Measurements from ENCODE around the gene RD3L. TPM values are rescaled to one million over a fixed set of nuclear protein-coding genes. Genes with fewer than 3 reads are reported as not detected.

The RD3L gene
- total RNA-seq, 1 experiment from 2014 or later: not detected

GRCh38 chr14:103905842-103906456, 36.4 kb downstream of the RD3L start:
- no peaks in the 10 kb centered on the region for H3K27me3 ChIP-seq (ENCODE audit: low read length)
- H3K4me3 ChIP-seq (ENCODE audit: low read length): no peak overlapping the region
- ATAC-seq (no peak), DNase-seq (no peak)
- no peaks in the 10 kb centered on the region for H3F3A ChIP-seq (ENCODE audit: low read length, unreplicated experiment)
- H3K4me1 ChIP-seq (ENCODE audit: insufficient read depth, low read length): peaks cover 5% of the 10 kb centered on the region; the same call in 1 of the 2 replicates
- CTCF ChIA-PET: interaction anchor here (0.6 kb wide), 1 partner anchor 77 kb away, joined by 16 read pairs; no protein-coding TSS in a partner anchor
- H4K20me1 ChIP-seq (ENCODE audit: low read length): no peaks in the 10 kb centered on the region
- no peaks in the 10 kb centered on the region for H3K9me3 ChIP-seq (ENCODE audit: low read length)
- no peaks in the 10 kb centered on the region for H3K9me2 ChIP-seq (replicated peaks; ENCODE audit: low read length)
- intact Hi-C loops (cut with micrococcal nuclease): no loop called here
- POLR2A ChIA-PET (ENCODE audit: unreplicated experiment): no interaction called here
- BruUV-seq (replicated peaks): no TSS peak
- no peak overlapping the region for H2AFZ ChIP-seq (ENCODE audit: low read length)
- H3K9ac ChIP-seq (ENCODE audit: low read length): no peak overlapping the region
- no peaks in the 10 kb centered on the region for H3K79me2 ChIP-seq (ENCODE audit: low read length)
- no peak for TF ChIP-seq EZH2 (IDR thresholded peaks at IDR 0.05; ENCODE audit: low read length, unreplicated experiment)
- H3K36me3 ChIP-seq (ENCODE audit: low read depth, low read length): no peaks in the 10 kb centered on the region
- H3K4me2 ChIP-seq (ENCODE audit: low read length): no peak overlapping the region
- H3K27ac ChIP-seq (ENCODE audit: low read length): no peak overlapping the region

- Histone ChIP-seq H3K79me2 (ENCODE audit: low read length) (no peaks in the 10 kb centered on the region), H4K20me1 (ENCODE audit: low read length) (no peaks in the 10 kb centered on the region), H3K4me2 (ENCODE audit: low read length) (no peak overlapping the region), H3K4me3 (ENCODE audit: low read length) (no peak overlapping the region), H3K27ac (ENCODE audit: low read length) (no peak overlapping the region), H3K36me3 (ENCODE audit: low read depth, low read length) (no peaks in the 10 kb centered on the region), H3K4me1 (ENCODE audit: insufficient read depth, low read length) (no peaks in the 10 kb centered on the region), H3K9me2 (replicated peaks; ENCODE audit: low read length) (no peaks in the 10 kb centered on the region), H3K9me3 (ENCODE audit: low read length) (no peaks in the 10 kb centered on the region), H3K27me3 (ENCODE audit: low read length) (no peaks in the 10 kb centered on the region), H2AFZ (ENCODE audit: low read length) (no peak overlapping the region), H3K9ac (ENCODE audit: low read length) (no peak overlapping the region), H3F3A (ENCODE audit: low read length, unreplicated experiment) (no peaks in the 10 kb centered on the region)
- DNase-seq: no peak
- intact Hi-C loops (cut with micrococcal nuclease): no loop called here
- TF ChIP-seq CTCF (conservative IDR thresholded peaks at IDR 0.05; ENCODE audit: low read depth, low read length) (no peak), EZH2 (IDR thresholded peaks at IDR 0.05; ENCODE audit: low read length, unreplicated experiment) (no peak), EZH2phosphoT487 (IDR thresholded peaks at IDR 0.05; ENCODE audit: borderline replicate concordance, low read length) (no peak)
- ATAC-seq: no peak
- CTCF ChIA-PET: interaction anchor here (0.7 kb wide), 1 partner anchor 95 kb away, joined by 3 read pairs; no protein-coding TSS in a partner anchor
- POLR2A ChIA-PET (ENCODE audit: unreplicated experiment): interaction anchor here (0.6 kb wide), 1 partner anchor 43 kb away, joined by 4 read pairs; no protein-coding TSS in a partner anchor
- BruUV-seq (replicated peaks): no TSS peak
Measured at GRCh38 chr14:103904493-103905107, 37.7 kb downstream of the RD3L start.

- no peak overlapping the region for H2AFZ ChIP-seq (ENCODE audit: low read length)
- H3K79me2 ChIP-seq (ENCODE audit: low read length): no peaks in the 10 kb centered on the region
- no peaks in the 10 kb centered on the region for H4K20me1 ChIP-seq (ENCODE audit: low read length)
- intact Hi-C loops (cut with micrococcal nuclease): no loop called here
- H3K9me2 ChIP-seq (replicated peaks; ENCODE audit: low read length): no peaks in the 10 kb centered on the region
- no peaks in the 10 kb centered on the region for H3K36me3 ChIP-seq (ENCODE audit: low read depth, low read length)
- no peaks in the 10 kb centered on the region for H3K27me3 ChIP-seq (ENCODE audit: low read length)
- BruUV-seq (replicated peaks): no TSS peak
- H3K4me2 ChIP-seq (ENCODE audit: low read length): no peak overlapping the region
- H3F3A ChIP-seq (ENCODE audit: low read length, unreplicated experiment): no peaks in the 10 kb centered on the region
- H3K9ac ChIP-seq (ENCODE audit: low read length): no peak overlapping the region
- CTCF ChIA-PET: interaction anchor here (1.3 kb wide), 1 partner anchor 92 kb away, joined by 6 read pairs; no protein-coding TSS in a partner anchor
- POLR2A ChIA-PET (ENCODE audit: unreplicated experiment): no interaction called here
- no peak overlapping the region for H3K4me3 ChIP-seq (ENCODE audit: low read length)
- no peak overlapping the region for H3K27ac ChIP-seq (ENCODE audit: low read length)
- no peaks in the 10 kb centered on the region for H3K9me3 ChIP-seq (ENCODE audit: low read length)
- no peak for TF ChIP-seq CTCF (conservative IDR thresholded peaks at IDR 0.05; ENCODE audit: low read depth, low read length)
- TF ChIP-seq EZH2 (IDR thresholded peaks at IDR 0.05; ENCODE audit: low read length, unreplicated experiment): no peak
- no peak for TF ChIP-seq EZH2phosphoT487 (IDR thresholded peaks at IDR 0.05; ENCODE audit: borderline replicate concordance, low read length)
- DNase-seq (no peak), ATAC-seq (no peak)
- H3K4me1 ChIP-seq (ENCODE audit: insufficient read depth, low read length): no peaks in the 10 kb centered on the region
Measured at GRCh38 chr14:103899833-103900232, 42.5 kb downstream of the RD3L start.
